AG09309 (cell line): ENCODE results near the gene ZNF33A.
"Not testable (repeated sequence)": the region's sequence is repeated elsewhere in the genome, so short reads cannot be mapped to it uniquely, and the experiment has no call there.

Source experiments
- DNase-seq: peaks from one replicate; pipeline ENCODE4 v3.0.0-alpha.2; 2010; ENCODE audit warnings: low read depth
- H3K4me3 ChIP-seq: 2 replicates; pipeline ENCODE4 v1.5.1; 2011; ENCODE audit warnings: mild to moderate bottlenecking, low read depth, low read length, moderate library complexity; ENCODE audit not compliant: control insufficient read depth
- CTCF ChIP-seq: IDR thresholded peaks from 2 replicates; pipeline ENCODE4 v1.5.1; 2011; ENCODE audit warnings: mild to moderate bottlenecking, low read depth, low read length, inconsistent platforms; ENCODE audit not compliant: insufficient read depth, control insufficient read depth; ENCODE audit errors: missing control alignments

ZNF33A gene

GRCh38 chr10:37991655-37992054 is 18.8 kb upstream of the ZNF33A start:
- H3K4me3 ChIP-seq, result no peak overlapping the region
- DNase-seq, result no peak
- no peak for TF ChIP-seq CTCF

GRCh38 chr10:37992083-37992482 is 18.4 kb upstream of the ZNF33A start:
- no peak overlapping the region for H3K4me3 ChIP-seq
- no peak for TF ChIP-seq CTCF
- no peak for DNase-seq

GRCh38 chr10:37998920-37999319 is 11.6 kb upstream of the ZNF33A start:
- DNase-seq, H3K4me3 ChIP-seq: not testable (repeated sequence)

- not testable (repeated sequence) for H3K4me3 ChIP-seq, DNase-seq
Observed at GRCh38 chr10:38000474-38000873, 10.0 kb upstream of the ZNF33A start.

- DNase-seq, result no peak
- no peak for TF ChIP-seq CTCF
- no peak overlapping the region for H3K4me3 ChIP-seq
Observed at GRCh38 chr10:38003026-38003425, 7.4 kb upstream of the ZNF33A start.

GRCh38 chr10:38003588-38003987 is 6.9 kb upstream of the ZNF33A start:
- no peak for DNase-seq
- TF ChIP-seq CTCF, result no peak
- no peak overlapping the region for H3K4me3 ChIP-seq

GRCh38 chr10:38007551-38007950 is 2.9 kb upstream of the ZNF33A start:
- no peak overlapping the region for H3K4me3 ChIP-seq
- DNase-seq, result no peak
- TF ChIP-seq CTCF, result no peak

GRCh38 chr10:38007991-38008390 is 2.5 kb upstream of the ZNF33A start:
- H3K4me3 ChIP-seq, result no peak overlapping the region
- no peak for DNase-seq
- TF ChIP-seq CTCF, result no peak
